Neural cell (in vitro differentiated cells): Measurements from ENCODE around the gene CLDN22.

Experiments
- CTCF ChIP-seq: fragments of 450-650 bp; IDR thresholded peaks from 2 replicates; pipeline ENCODE4 v1.5.1; 2014; ENCODE audit warnings: antibody characterized with exemption, mild to moderate bottlenecking, moderate library complexity; ENCODE audit not compliant: poor library complexity, severe bottlenecking
- EP300 ChIP-seq: fragments of 450-650 bp; conservative IDR thresholded peaks from 2 replicates; pipeline ENCODE4 v1.6.1; 2014; ENCODE audit warnings: antibody characterized with exemption, mild to moderate bottlenecking, moderate library complexity; ENCODE audit not compliant: poor library complexity, severe bottlenecking
- EZH2 ChIP-seq: fragments of 200-600, 300-800 bp; shearing (Covaris generic), sonication (generic); IDR thresholded peaks from 2 replicates; pipeline ENCODE4 v1.6.1; 2014; ENCODE audit warnings: antibody characterized with exemption, low read length, borderline replicate concordance, mild to moderate bottlenecking; ENCODE audit not compliant: insufficient read depth, poor library complexity, severe bottlenecking
- POLR2AphosphoS5 ChIP-seq: IDR thresholded peaks from 2 replicates; pipeline ENCODE4 v1.6.1; 2012
- REST ChIP-seq: IDR thresholded peaks from 2 replicates; pipeline ENCODE4 v1.6.1; 2012; ENCODE audit warnings: borderline replicate concordance
- SMC3 ChIP-seq: fragments of 450-650 bp; conservative IDR thresholded peaks from 2 replicates; pipeline ENCODE4 v1.6.1; 2014; ENCODE audit warnings: antibody characterized with exemption, mild to moderate bottlenecking, moderate library complexity; ENCODE audit not compliant: poor library complexity
- TAF1 ChIP-seq: IDR thresholded peaks from 2 replicates; pipeline ENCODE4 v1.6.1; 2012; ENCODE audit warnings: low read depth

- no peak for TF ChIP-seq POLR2AphosphoS5
- TF ChIP-seq CTCF: no peak
- no peak for TF ChIP-seq EZH2
- no peak for TF ChIP-seq EP300
- no peak for TF ChIP-seq REST
- no peak for TF ChIP-seq SMC3
- TF ChIP-seq TAF1: no peak
These were observed 43.9 kb upstream of the CLDN22 start for GRCh38 chr4:183364025-183364424.
